Subcutaneous adipose tissue (tissue), 4 donors: ENCODE results near the gene RXFP1. TPM values are rescaled to one million over a fixed set of nuclear protein-coding genes. Genes with fewer than 3 reads are reported as not detected.

Source experiments
- CTCF ChIP-seq: fragments of 450-650 bp; IDR thresholded peaks from one replicate; pipeline ENCODE4 v1.5.1; 2016; ENCODE audit warnings: low read depth, mild to moderate bottlenecking, control low read depth, antibody characterized with exemption, moderate library complexity
- total RNA-seq, 4 donors: library from RNA; depleted of rRNA; stranded (reverse); fragments of >200 nt; gene quantifications; one replicate each; pipeline ENCODE4 v1.1.0, GENCODE V29; 2016

Gene RXFP1
- total RNA-seq, 4 donors from 2014 or later: not detected

GRCh38 chr4:158513256-158513655, 8.4 kb upstream of the RXFP1 start:
- TF ChIP-seq CTCF: no peak

GRCh38 chr4:158519226-158519625, 2.5 kb upstream of the RXFP1 start:
- TF ChIP-seq CTCF: no peak

DNA sequence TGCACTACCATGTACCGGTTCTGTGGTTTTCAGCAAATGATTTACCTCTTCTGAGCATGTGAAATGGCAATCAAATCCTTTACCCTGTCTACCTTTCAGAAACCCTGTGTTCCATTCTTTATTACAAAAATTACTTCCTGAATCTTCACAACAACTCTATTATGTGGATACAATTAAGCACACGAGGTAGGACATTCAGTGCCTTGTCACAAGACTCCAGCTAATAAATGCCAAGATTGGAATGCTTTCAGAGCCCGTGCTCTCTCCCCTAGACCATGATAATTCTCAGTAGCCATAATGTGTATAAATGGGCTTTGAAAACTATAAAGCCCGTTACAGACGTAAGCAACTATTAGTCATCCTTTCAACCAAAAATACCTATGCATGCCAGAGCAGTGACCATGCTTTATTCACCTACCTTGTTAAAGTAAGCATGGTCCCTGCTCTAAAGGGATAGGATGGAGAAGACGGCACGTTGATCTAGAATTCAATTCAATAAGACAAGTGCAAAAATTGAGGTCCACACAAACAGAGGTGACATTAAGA, 2.4 kb downstream of the RXFP1 start:
- TF ChIP-seq CTCF: no peak

GRCh38 chr4:158527516-158527915, 5.8 kb downstream of the RXFP1 start:
- TF ChIP-seq CTCF: no peak

DNA sequence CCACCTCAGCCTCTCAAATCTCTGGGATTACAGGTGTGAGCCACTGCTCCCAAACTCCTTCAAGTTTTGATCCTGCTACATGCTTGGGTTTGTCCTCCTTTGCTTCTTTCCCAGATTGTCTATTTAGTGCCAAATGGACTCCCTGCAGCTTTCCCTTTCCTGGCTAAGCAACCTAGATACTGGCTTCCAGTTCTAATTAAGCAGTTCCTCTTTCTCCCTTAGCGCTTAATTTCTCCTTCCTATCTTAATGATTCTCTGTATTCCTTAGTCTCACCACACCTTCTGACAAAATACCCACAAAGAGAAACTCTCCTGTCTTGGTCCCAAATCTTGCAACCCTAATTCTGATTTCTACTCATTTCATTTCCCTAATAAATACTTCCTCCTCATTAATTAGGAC, 7.8 kb downstream of the RXFP1 start:
- no peak for TF ChIP-seq CTCF

DNA sequence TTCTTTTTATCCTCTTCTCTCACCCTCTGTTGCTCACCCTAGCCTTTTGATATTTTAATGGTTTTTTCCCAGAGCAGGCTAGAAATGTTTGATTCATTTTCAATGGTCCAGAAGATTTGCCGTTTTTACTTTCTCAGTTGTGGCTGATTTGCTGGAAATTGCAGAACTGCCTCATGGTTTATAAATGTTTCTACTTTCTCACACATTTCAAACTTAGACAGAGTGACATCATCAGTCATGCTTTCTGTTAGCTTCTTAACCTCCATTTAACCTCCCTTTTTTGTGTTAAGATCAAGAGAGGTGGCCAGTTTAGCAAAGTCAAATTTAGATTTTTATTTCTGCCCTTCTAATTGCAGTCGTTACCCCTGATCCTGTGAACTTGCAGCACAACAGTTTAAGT, 8.7 kb downstream of the RXFP1 start:
- TF ChIP-seq CTCF: no peak

DNA sequence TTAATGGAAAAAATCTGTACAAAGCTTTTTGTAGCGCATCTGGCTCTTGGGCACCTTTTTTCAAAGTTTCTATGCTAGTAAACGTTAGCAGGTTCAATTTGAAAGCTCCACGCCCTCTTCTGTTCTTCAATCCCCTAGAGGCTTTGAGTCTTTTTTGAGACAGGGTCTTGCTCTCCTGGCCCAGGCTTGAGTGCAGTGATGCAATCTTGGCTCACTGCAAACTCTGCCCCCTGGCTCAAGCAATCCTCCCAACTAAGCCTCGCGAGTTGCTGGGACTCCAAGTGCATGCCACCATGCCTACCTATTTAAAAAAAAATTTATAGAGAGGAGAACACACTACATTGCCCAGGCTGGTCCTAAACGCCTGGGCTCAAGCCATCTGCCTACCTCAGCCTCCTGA, 9.2 kb downstream of the RXFP1 start:
- no peak for TF ChIP-seq CTCF
